ENCODE data around the gene COLQ. TPM values are rescaled to one million over a fixed set of nuclear protein-coding genes. Genes with fewer than 3 reads are reported as not detected.

COLQ gene
- polyA plus RNA-seq, 2 of the 4 experiments (the other 2 are of a cell fraction): 0.71 to 1.1 TPM

DNA sequence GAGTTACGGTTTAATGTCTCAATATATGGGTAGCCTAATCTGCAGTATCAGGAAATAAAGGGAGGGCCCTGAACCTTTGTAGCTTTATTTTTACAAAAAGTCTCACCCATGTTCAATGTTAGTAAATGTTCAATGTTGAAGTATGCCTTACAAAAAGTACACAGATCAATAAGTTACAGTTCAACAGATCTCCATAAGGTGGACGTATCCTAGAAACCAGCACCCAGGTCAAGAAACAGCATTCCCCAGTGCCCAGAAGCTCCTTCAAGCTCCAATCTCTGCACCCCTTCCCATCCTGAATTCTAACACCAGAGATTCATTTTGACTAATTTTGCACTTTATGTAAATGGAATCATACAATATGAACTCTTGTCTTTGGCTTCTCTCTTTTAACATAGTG is 31.3 kb downstream of the COLQ start:
- FAIRE-seq (no peak), DNase-seq (ENCODE audit: low read depth in 1 of 2, low spot score in 1 of 2) (no peak), ATAC-seq (no peak)
- Histone ChIP-seq H3K4me1 (no peaks in the 10 kb centered on the region), H3K4me3 (no peak overlapping the region), H3K4me2 (no peak overlapping the region), H3K9me3 (no peaks in the 10 kb centered on the region), H3K27ac (no peak overlapping the region)
- ChIA-PET POLR2A (no interaction called here), CTCF (no interaction called here)
- 83% methylated on average over 2 of the region's 2 CpGs for WGBS (ENCODE audit: missing lambda C conversion rate)
- TF ChIP-seq SMC3 (IDR thresholded peaks at IDR 0.05) (no peak), ZNF302 (CRISPR knock-in tag; IDR thresholded peaks at IDR 0.05) (no peak)

DNA sequence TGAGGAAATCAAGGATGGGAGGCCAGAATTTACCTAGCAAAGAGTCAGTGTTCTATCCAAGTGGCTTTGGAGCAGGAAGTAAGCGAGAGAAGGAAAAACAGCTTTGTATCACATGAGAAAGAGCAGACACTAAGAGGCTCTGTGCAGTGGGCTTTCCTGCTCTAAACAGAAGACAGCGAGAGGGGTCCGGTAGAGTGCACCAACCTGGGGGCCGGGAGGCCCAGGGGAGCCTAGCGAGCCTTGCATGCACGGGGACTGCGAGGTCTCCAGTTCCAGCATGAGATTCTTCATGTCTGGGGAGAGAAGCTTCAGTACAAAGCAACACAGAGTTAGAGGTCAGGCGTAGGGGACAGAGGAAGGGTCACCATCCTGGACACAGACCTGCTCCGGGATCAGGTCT is 33.5 kb downstream of the COLQ start:
- Histone ChIP-seq H3K4me1 (no peaks in the 10 kb centered on the region), H3K27ac (no peak overlapping the region), H3K9me3 (no peaks in the 10 kb centered on the region), H3K4me3 (no peak overlapping the region), H3K4me2 (no peak overlapping the region)
- ChIA-PET POLR2A (no interaction called here), CTCF (interaction anchor here (1.1 kb wide), 1 partner anchor 19 kb away, joined by 3 read pairs; no protein-coding TSS in a partner anchor)
- WGBS (ENCODE audit: missing lambda C conversion rate): 72% methylated on average over 9 of the region's 9 CpGs
- TF ChIP-seq RARB (CRISPR knock-in tag; IDR thresholded peaks at IDR 0.05) (no peak), POLR2A (IDR thresholded peaks at IDR 0.05; ENCODE audit: low read length) (no peak), CEBPB (IDR thresholded peaks at IDR 0.05) (no peak), TP53 (CRISPR knock-in tag; IDR thresholded peaks at IDR 0.05) (no peak), POLR2AphosphoS2 (conservative IDR thresholded peaks at IDR 0.05; ENCODE audit: low read length) (no peak), RNF2 (IDR thresholded peaks at IDR 0.05; ENCODE audit: borderline replicate concordance, low read depth) (no peak), SMC3 (IDR thresholded peaks at IDR 0.05) (no peak), PHF8 (IDR thresholded peaks at IDR 0.05; ENCODE audit: borderline replicate concordance, low read depth) (no peak), RAD21 (conservative IDR thresholded peaks at IDR 0.05 in 1 of 2, IDR thresholded peaks at IDR 0.05 in 1 of 2) (no peak), KDM1A (IDR thresholded peaks at IDR 0.05; ENCODE audit: low read depth) (no peak), NFE2L2 (conservative IDR thresholded peaks at IDR 0.05; ENCODE audit: low read length) (no peak), GATA3 (IDR thresholded peaks at IDR 0.05; ENCODE audit: borderline replicate concordance) (no peak), ZNF302 (CRISPR knock-in tag; IDR thresholded peaks at IDR 0.05) (no peak), BHLHE40 (IDR thresholded peaks at IDR 0.05; ENCODE audit: low read depth, low read length) (no peak), JUN (IDR thresholded peaks at IDR 0.05) (no peak)
- TF ChIP-seq, protein P1, sequence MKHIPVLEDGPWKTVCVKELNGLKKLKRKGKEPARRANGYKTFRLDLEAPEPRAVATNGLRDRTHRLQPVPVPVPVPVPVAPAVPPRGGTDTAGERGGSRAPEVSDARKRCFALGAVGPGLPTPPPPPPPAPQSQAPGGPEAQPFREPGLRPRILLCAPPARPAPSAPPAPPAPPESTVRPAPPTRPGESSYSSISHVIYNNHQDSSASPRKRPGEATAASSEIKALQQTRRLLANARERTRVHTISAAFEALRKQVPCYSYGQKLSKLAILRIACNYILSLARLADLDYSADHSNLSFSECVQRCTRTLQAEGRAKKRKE (CRISPR knock-in tag; IDR thresholded peaks at IDR 0.05; ENCODE audit: low read depth): no peak
- TF ChIP-seq, protein P2, sequence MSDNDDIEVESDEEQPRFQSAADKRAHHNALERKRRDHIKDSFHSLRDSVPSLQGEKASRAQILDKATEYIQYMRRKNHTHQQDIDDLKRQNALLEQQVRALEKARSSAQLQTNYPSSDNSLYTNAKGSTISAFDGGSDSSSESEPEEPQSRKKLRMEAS (IDR thresholded peaks at IDR 0.05): no peak
- TF ChIP-seq, protein P3, sequence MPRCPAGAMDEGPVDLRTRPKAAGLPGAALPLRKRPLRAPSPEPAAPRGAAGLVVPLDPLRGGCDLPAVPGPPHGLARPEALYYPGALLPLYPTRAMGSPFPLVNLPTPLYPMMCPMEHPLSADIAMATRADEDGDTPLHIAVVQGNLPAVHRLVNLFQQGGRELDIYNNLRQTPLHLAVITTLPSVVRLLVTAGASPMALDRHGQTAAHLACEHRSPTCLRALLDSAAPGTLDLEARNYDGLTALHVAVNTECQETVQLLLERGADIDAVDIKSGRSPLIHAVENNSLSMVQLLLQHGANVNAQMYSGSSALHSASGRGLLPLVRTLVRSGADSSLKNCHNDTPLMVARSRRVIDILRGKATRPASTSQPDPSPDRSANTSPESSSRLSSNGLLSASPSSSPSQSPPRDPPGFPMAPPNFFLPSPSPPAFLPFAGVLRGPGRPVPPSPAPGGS (IDR thresholded peaks at IDR 0.05): no peak
- FAIRE-seq: no peak
- DNase-seq (ENCODE audit: low read depth in 1 of 2, low spot score in 1 of 2): no peak
- ATAC-seq: no peak

DNA sequence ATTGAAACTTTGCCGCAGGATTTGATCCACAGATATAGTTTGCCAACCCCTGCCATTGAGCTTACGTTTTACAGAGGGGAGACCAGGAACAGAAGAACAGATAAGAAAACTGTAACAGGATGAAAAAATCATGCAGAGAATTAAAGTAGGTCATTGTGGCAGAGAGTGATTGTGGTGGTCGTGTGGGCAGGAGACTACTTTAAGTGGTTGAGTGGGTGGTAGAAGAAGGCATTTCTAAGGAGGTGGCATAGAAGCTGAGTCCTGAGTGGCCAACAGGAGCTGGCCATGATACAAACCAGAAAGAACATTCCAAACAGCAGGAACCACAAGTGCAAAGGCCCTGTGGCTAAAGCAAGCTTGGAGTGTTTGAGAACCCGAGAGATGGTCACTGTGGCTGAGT is 34.5 kb downstream of the COLQ start:
- Histone ChIP-seq H3K9me3 (no peaks in the 10 kb centered on the region), H3K27ac (no peak overlapping the region), H3K4me1 (no peaks in the 10 kb centered on the region), H3K4me2 (no peak overlapping the region), H3K4me3 (no peak overlapping the region)
- no peak for ATAC-seq
- FAIRE-seq: no peak
- no peak for DNase-seq (ENCODE audit: low read depth in 1 of 2, low spot score in 1 of 2)
- 69% methylated on average over 4 of the region's 4 CpGs for WGBS (ENCODE audit: missing lambda C conversion rate)
- ChIA-PET POLR2A (interaction anchor here (0.6 kb wide), 1 partner anchor 13 kb away, joined by 3 read pairs; no protein-coding TSS in a partner anchor), CTCF (no interaction called here)
- TF ChIP-seq KDM5A (IDR thresholded peaks at IDR 0.05) (no peak), EP300 (IDR thresholded peaks at IDR 0.05) (no peak), GATA3 (IDR thresholded peaks at IDR 0.05; ENCODE audit: borderline replicate concordance) (no peak), EHF (CRISPR knock-in tag; IDR thresholded peaks at IDR 0.05) (no peak), ZC3H11A (IDR thresholded peaks at IDR 0.05) (no peak), POLR2AphosphoS2 (conservative IDR thresholded peaks at IDR 0.05; ENCODE audit: low read length) (no peak), RARB (CRISPR knock-in tag; IDR thresholded peaks at IDR 0.05) (no peak), HOXA7 (CRISPR knock-in tag; IDR thresholded peaks at IDR 0.05) (no peak), RCOR1 (IDR thresholded peaks at IDR 0.05; ENCODE audit: low read depth, low read length) (no peak), NFE2L2 (conservative IDR thresholded peaks at IDR 0.05; ENCODE audit: low read length) (no peak), MYC (IDR thresholded peaks at IDR 0.05; ENCODE audit: borderline replicate concordance, low read length) (no peak), SMC3 (IDR thresholded peaks at IDR 0.05) (no peak), JUNB (IDR thresholded peaks at IDR 0.05) (no peak)
- TF ChIP-seq, protein P1 (CRISPR knock-in tag; IDR thresholded peaks at IDR 0.05; ENCODE audit: low read depth): no peak
- TF ChIP-seq, protein P4, sequence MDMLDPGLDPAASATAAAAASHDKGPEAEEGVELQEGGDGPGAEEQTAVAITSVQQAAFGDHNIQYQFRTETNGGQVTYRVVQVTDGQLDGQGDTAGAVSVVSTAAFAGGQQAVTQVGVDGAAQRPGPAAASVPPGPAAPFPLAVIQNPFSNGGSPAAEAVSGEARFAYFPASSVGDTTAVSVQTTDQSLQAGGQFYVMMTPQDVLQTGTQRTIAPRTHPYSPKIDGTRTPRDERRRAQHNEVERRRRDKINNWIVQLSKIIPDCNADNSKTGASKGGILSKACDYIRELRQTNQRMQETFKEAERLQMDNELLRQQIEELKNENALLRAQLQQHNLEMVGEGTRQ (IDR thresholded peaks at IDR 0.05): no peak
